GM12891 (cell line): ENCODE data around the gene HLCS.

Source experiments
- DNase-seq: peaks from one replicate; pipeline ENCODE4 v3.0.0; 2011; ENCODE audit warnings: low spot score; ENCODE audit not compliant: insufficient read length
- FAIRE-seq: peaks from 2 replicates; lab custom pipeline; 2011; peaks lifted over from hg19 to GRCh38; lab: Jason Lieb, UNC
- PAX5 ChIP-seq: IDR thresholded peaks from 2 replicates; pipeline ENCODE4 v1.6.1; 2011; ENCODE audit warnings: low read length, moderate library complexity, mild to moderate bottlenecking; ENCODE audit not compliant: insufficient read depth, severe bottlenecking
- POLR2A ChIP-seq: IDR thresholded peaks from 2 replicates; pipeline ENCODE4 v1.6.1; 2011; ENCODE audit warnings: low read depth, low read length, control low read depth
- POLR2AphosphoS5 ChIP-seq: IDR thresholded peaks from 2 replicates; pipeline ENCODE4 v1.6.1; 2011; ENCODE audit warnings: low read depth, low read length, control low read depth
- POU2F2 ChIP-seq: IDR thresholded peaks from 2 replicates; pipeline ENCODE4 v1.6.1; 2011; ENCODE audit warnings: low read depth, mild to moderate bottlenecking, control low read depth, low read length, moderate library complexity
- SPI1 ChIP-seq: IDR thresholded peaks from 2 replicates; pipeline ENCODE4 v1.6.1; 2011; ENCODE audit warnings: low read depth, low read length, control low read depth
- TAF1 ChIP-seq: IDR thresholded peaks from 2 replicates; pipeline ENCODE4 v1.6.1; 2011; ENCODE audit warnings: low read depth, low read length, control low read depth

The HLCS gene

GRCh38 chr21:36985751-36986594 is 19.5 kb upstream of the HLCS start:
- FAIRE-seq = no peak
- no peak for DNase-seq
- no peak for TF ChIP-seq TAF1
- TF ChIP-seq POLR2A = no peak
- no peak for TF ChIP-seq PAX5
- TF ChIP-seq POLR2AphosphoS5 = no peak
- no peak for TF ChIP-seq SPI1
- TF ChIP-seq POU2F2 = no peak

GRCh38 chr21:36981977-36982700 is 15.7 kb upstream of the HLCS start:
- TF ChIP-seq TAF1 (no peak), PAX5 (no peak)
- FAIRE-seq (no peak), DNase-seq (no peak)

GRCh38 chr21:36981049-36981391 is 14.6 kb upstream of the HLCS start:
- peak; percentile 47; the same call in 1 of the 2 replicates for TF ChIP-seq SPI1
- no peak for TF ChIP-seq POLR2A
- no peak for DNase-seq

GRCh38 chr21:36980280-36981048 is 14.0 kb upstream of the HLCS start:
- DNase-seq (no peak), FAIRE-seq (peak; percentile 75)
- no peak for TF ChIP-seq TAF1
- TF ChIP-seq PAX5 = no peak
- no peak for TF ChIP-seq SPI1

More at GRCh38 chr21:36981049-36981391, 14.6 kb upstream of the HLCS start:
- FAIRE-seq = no peak

GRCh38 chr21:36976882-36977651 is 10.6 kb upstream of the HLCS start:
- peak; percentile 62 for FAIRE-seq
- DNase-seq = no peak
- no peak for TF ChIP-seq POLR2AphosphoS5
- TF ChIP-seq POU2F2 = 0 out of 2 replicates have a peak, but pooled peaks have one; percentile 48
- TF ChIP-seq SPI1 = no peak
- TF ChIP-seq POLR2A = no peak
- no peak for TF ChIP-seq PAX5
- TF ChIP-seq TAF1 = no peak

- TF ChIP-seq POLR2AphosphoS5 (no peak), POU2F2 (no peak), SPI1 (no peak), PAX5 (no peak), TAF1 (no peak), POLR2A (no peak)
- DNase-seq = no peak
- FAIRE-seq = no peak
Observed at GRCh38 chr21:36976228-36976861, 9.9 kb upstream of the HLCS start.

GRCh38 chr21:36974851-36975192 is 8.4 kb upstream of the HLCS start:
- FAIRE-seq (no peak), DNase-seq (no peak)
- TF ChIP-seq POLR2A (no peak), TAF1 (no peak), POU2F2 (no peak), PAX5 (no peak)

GRCh38 chr21:36973986-36974850 is 7.7 kb upstream of the HLCS start:
- DNase-seq (no peak), FAIRE-seq (no peak)
- TF ChIP-seq POLR2AphosphoS5 (no peak), SPI1 (no peak), POU2F2 (no peak), TAF1 (no peak), POLR2A (no peak), PAX5 (no peak)
